DOHH2 (cell line): ENCODE data around the gene RAB27B.

Source experiments
- H3F3A ChIP-seq: fragments of 200-600 bp; sonication (generic), shearing (Covaris generic); 2 replicates; pipeline ENCODE4 v1.6.0; 2016; ENCODE audit warnings: antibody characterized with exemption, mild to moderate bottlenecking; ENCODE audit not compliant: control insufficient read depth, insufficient read depth
- H3K27ac ChIP-seq: fragments of 200-600 bp; sonication (generic); 2 replicates; pipeline ENCODE4 v1.5.1; 2014; ENCODE audit warnings: low read depth, mild to moderate bottlenecking, low read length, moderate library complexity
- H3K27me3 ChIP-seq: fragments of 200-600 bp; sonication (generic); 2 replicates; pipeline ENCODE4 v1.6.1; 2014; ENCODE audit warnings: mild to moderate bottlenecking, low read length, mixed read lengths; ENCODE audit not compliant: control insufficient read depth
- H3K36me3 ChIP-seq: fragments of 200-600 bp; sonication (generic); 2 replicates; pipeline ENCODE4 v1.6.1; 2014; ENCODE audit warnings: mild to moderate bottlenecking, low read length, moderate library complexity, mixed read lengths; ENCODE audit not compliant: control insufficient read depth
- H3K4me1 ChIP-seq: fragments of 200-600 bp; sonication (generic); 2 replicates; pipeline ENCODE4 v1.6.1; 2014; ENCODE audit warnings: mild to moderate bottlenecking, low read length, mixed read lengths; ENCODE audit not compliant: control insufficient read depth
- H3K4me2 ChIP-seq: fragments of 200-600 bp; sonication (generic); 2 replicates; pipeline ENCODE4 v1.6.0; 2014; ENCODE audit warnings: mild to moderate bottlenecking, low read length, moderate library complexity
- H3K4me3 ChIP-seq: fragments of 200-600 bp; sonication (generic); 2 replicates; pipeline ENCODE4 v1.5.1; 2014; ENCODE audit warnings: mild to moderate bottlenecking, low read length, mixed read lengths
- H3K79me2 ChIP-seq: fragments of 200-600 bp; sonication (generic); 2 replicates; pipeline ENCODE4 v1.6.1; 2014; ENCODE audit warnings: mild to moderate bottlenecking, low read length, mixed read lengths; ENCODE audit not compliant: control insufficient read depth
- H3K9me2 ChIP-seq: fragments of 200-600 bp; sonication (generic); replicated peaks from 2 replicates; pipeline ENCODE4 v1.6.1; 2014; ENCODE audit warnings: mild to moderate bottlenecking, low read length, mixed read lengths; ENCODE audit not compliant: control insufficient read depth
- H3K9me3 ChIP-seq: fragments of 200-600 bp; sonication (generic); 2 replicates; pipeline ENCODE4 v1.6.1; 2014; ENCODE audit warnings: antibody characterized with exemption, low read length, mixed read lengths; ENCODE audit not compliant: control insufficient read depth, insufficient read depth
- H4K20me1 ChIP-seq: fragments of 200-600 bp; sonication (generic); 2 replicates; pipeline ENCODE4 v1.6.0; 2014; ENCODE audit warnings: low read depth, mild to moderate bottlenecking, antibody characterized with exemption, low read length, moderate library complexity; ENCODE audit not compliant: control insufficient read depth, insufficient read depth
- EZH2phosphoT487 ChIP-seq: fragments of 200-600 bp; sonication (generic); IDR thresholded peaks from 2 replicates; pipeline ENCODE4 v1.6.1; 2017; ENCODE audit warnings: borderline replicate concordance, mild to moderate bottlenecking, antibody characterized with exemption, low read length, moderate library complexity, mixed read lengths
- TF ChIP-seq, protein P1 (sequence below): fragments of 200-600 bp; sonication (generic); IDR thresholded peaks from one replicate; pipeline ENCODE4 v1.5.1; 2014; ENCODE audit warnings: antibody characterized with exemption, mild to moderate bottlenecking, low read depth, low read length; ENCODE audit not compliant: poor library complexity, severe bottlenecking

The RAB27B gene

DNA sequence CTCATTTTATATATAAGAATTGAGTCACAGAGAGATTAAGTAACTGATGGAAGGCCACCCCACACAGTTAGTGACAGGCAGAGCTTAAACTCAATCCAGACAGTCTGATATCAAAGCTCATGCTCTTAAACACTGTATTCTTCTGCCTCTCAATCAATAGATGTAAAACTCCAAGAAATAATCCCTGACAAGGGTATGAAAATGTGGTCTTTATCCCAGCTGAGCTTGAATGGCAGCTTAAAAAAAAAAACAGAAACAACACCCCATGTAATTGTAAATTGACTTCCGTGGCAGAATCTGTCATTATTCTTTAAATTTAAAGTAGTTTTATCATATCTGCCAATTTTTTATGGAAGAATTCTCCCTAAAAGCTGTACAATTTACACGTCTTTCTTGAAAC, 60.1 kb downstream of the RAB27B start:
- H3K4me1 ChIP-seq, result no peaks in the 10 kb centered on the region
- no peaks in the 10 kb centered on the region for H3K36me3 ChIP-seq
- no peak for TF ChIP-seq EZH2phosphoT487
- TF ChIP-seq, protein P1, sequence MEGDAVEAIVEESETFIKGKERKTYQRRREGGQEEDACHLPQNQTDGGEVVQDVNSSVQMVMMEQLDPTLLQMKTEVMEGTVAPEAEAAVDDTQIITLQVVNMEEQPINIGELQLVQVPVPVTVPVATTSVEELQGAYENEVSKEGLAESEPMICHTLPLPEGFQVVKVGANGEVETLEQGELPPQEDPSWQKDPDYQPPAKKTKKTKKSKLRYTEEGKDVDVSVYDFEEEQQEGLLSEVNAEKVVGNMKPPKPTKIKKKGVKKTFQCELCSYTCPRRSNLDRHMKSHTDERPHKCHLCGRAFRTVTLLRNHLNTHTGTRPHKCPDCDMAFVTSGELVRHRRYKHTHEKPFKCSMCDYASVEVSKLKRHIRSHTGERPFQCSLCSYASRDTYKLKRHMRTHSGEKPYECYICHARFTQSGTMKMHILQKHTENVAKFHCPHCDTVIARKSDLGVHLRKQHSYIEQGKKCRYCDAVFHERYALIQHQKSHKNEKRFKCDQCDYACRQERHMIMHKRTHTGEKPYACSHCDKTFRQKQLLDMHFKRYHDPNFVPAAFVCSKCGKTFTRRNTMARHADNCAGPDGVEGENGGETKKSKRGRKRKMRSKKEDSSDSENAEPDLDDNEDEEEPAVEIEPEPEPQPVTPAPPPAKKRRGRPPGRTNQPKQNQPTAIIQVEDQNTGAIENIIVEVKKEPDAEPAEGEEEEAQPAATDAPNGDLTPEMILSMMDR, result no peak
- H3K27me3 ChIP-seq, result no peaks in the 10 kb centered on the region
- H3F3A ChIP-seq, result no peaks in the 10 kb centered on the region
- H3K79me2 ChIP-seq, result no peaks in the 10 kb centered on the region
- H3K27ac ChIP-seq, result no peak overlapping the region
- no peak overlapping the region for H3K4me3 ChIP-seq
- H3K4me2 ChIP-seq, result no peak overlapping the region
- H3K9me2 ChIP-seq, result no peaks in the 10 kb centered on the region
- no peaks in the 10 kb centered on the region for H4K20me1 ChIP-seq
- H3K9me3 ChIP-seq, result no peaks in the 10 kb centered on the region

DNA sequence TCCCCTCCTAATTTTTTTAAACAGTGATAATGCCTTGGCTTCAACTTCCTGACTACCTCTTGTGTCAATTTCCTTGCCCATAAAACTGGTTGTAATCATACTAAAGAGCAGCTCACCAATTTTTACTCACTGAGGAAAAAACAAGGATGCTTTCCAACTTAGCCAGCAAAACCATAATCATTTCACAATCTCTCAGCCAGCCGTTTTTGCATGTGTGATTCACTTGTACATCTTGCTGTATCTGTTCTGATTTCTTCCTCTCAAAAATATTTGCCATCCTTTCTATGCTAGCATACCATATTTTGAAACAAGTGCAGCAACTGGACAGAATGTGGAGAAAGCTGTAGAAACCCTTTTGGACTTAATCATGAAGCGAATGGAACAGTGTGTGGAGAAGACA, 60.7 kb downstream of the RAB27B start:
- H3K4me2 ChIP-seq, result no peak overlapping the region
- no peaks in the 10 kb centered on the region for H3K9me3 ChIP-seq
- TF ChIP-seq, protein P1, result no peak
- TF ChIP-seq EZH2phosphoT487, result no peak
- no peaks in the 10 kb centered on the region for H3K9me2 ChIP-seq
- no peaks in the 10 kb centered on the region for H3F3A ChIP-seq
- H3K4me1 ChIP-seq, result no peaks in the 10 kb centered on the region
- H3K79me2 ChIP-seq, result no peaks in the 10 kb centered on the region
- H3K27ac ChIP-seq, result no peak overlapping the region
- H3K27me3 ChIP-seq, result no peaks in the 10 kb centered on the region
- H3K36me3 ChIP-seq, result no peaks in the 10 kb centered on the region
- H4K20me1 ChIP-seq, result no peaks in the 10 kb centered on the region
- no peak overlapping the region for H3K4me3 ChIP-seq

- Histone ChIP-seq H4K20me1 (no peaks in the 10 kb centered on the region), H3K27ac (no peak overlapping the region), H3K4me1 (no peaks in the 10 kb centered on the region), H3F3A (no peaks in the 10 kb centered on the region), H3K9me2 (no peaks in the 10 kb centered on the region), H3K27me3 (no peaks in the 10 kb centered on the region), H3K9me3 (no peaks in the 10 kb centered on the region), H3K4me3 (no peak overlapping the region), H3K79me2 (no peaks in the 10 kb centered on the region), H3K36me3 (no peaks in the 10 kb centered on the region), H3K4me2 (no peak overlapping the region)
- TF ChIP-seq, protein P1, result no peak
- TF ChIP-seq EZH2phosphoT487, result no peak
These were observed 71.2 kb downstream of the RAB27B start for GRCh38 chr18:54899500-54899899.

DNA sequence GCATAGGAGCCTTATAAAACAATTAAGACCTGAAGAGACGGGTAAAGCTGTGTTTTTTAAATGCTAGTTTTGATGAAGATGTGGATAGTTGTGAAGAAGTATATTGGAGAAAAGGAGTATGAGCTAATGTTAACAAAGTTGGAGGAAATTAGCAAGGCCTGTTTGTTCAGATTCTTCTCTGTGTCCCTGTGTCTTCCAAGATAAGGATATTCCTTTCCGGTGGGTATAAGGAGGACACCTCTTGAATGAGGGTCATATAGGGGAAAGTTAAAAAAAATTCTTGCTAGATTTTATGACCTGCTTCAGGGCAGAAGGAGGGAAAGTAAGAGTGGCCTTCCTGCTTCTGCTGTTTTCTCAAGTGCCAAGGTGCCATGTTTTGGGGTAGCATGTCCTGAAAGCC, 72.0 kb downstream of the RAB27B start:
- Histone ChIP-seq H3K4me2 (no peak overlapping the region), H3K79me2 (no peaks in the 10 kb centered on the region), H3K9me2 (no peaks in the 10 kb centered on the region), H3F3A (no peaks in the 10 kb centered on the region), H3K4me1 (no peaks in the 10 kb centered on the region), H3K4me3 (no peak overlapping the region), H4K20me1 (no peaks in the 10 kb centered on the region), H3K9me3 (no peaks in the 10 kb centered on the region), H3K27ac (no peak overlapping the region), H3K36me3 (no peaks in the 10 kb centered on the region), H3K27me3 (no peaks in the 10 kb centered on the region)
- TF ChIP-seq, protein P1, result no peak
- no peak for TF ChIP-seq EZH2phosphoT487
